Spleen (tissue), 13 donors: ENCODE measurements around the gene TUBGCP6. TPM values are rescaled to one million over a fixed set of nuclear protein-coding genes. Genes with fewer than 3 reads are reported as not detected.

ENCODE experiments used
- DNase-seq: peaks from one replicate; pipeline ENCODE4 v3.0.0-alpha.2; 2020
- H3K27ac ChIP-seq, 8 donors: fragments of 200-600 bp; sonication (generic) in 7 of 8; 1 replicate in 4 of 8; 2 replicates in 4 of 8; pipeline versions ENCODE4 v1.5.0 to v1.8.0; 2016 to 2021; ENCODE audit warnings: inconsistent platforms in 4 of 8, mild to moderate bottlenecking in 4 of 8, moderate library complexity in 1 of 8
- H3K27me3 ChIP-seq, 7 donors: fragments of 200-600 bp; sonication (generic) in 6 of 7; replicated peaks in 1 of 7; 1 replicate in 4 of 7; 2 replicates in 3 of 7; pipeline versions ENCODE4 v1.5.0 to v1.8.0; 2016 to 2021; ENCODE audit warnings: inconsistent platforms in 3 of 7, mild to moderate bottlenecking in 1 of 7
- H3K36me3 ChIP-seq, 6 donors: fragments of 200-600 bp; sonication (generic) in 5 of 6; 1 replicate in 4 of 6; 2 replicates in 2 of 6; pipeline versions ENCODE4 v1.5.0 to v1.8.0; 2016 to 2021; ENCODE audit warnings: inconsistent platforms in 2 of 6
- H3K4me1 ChIP-seq, 6 donors: fragments of 200-600 bp; sonication (generic) in 5 of 6; 1 replicate in 3 of 6; 2 replicates in 3 of 6; pipeline versions ENCODE4 v1.5.0 to v1.8.0; 2016 to 2021; ENCODE audit warnings: inconsistent platforms in 3 of 6
- H3K4me3 ChIP-seq, 8 donors: fragments of 200-600 bp; sonication (generic) in 7 of 8; 1 replicate in 4 of 8; 2 replicates in 4 of 8; pipeline versions ENCODE4 v1.5.0 to v1.8.0; 2016 to 2021; ENCODE audit warnings: inconsistent platforms in 4 of 8, mild to moderate bottlenecking in 4 of 8, moderate library complexity in 2 of 8
- H3K9me3 ChIP-seq, 8 donors: fragments of 200-600 bp; sonication (generic) in 7 of 8; 1 replicate in 4 of 8; 2 replicates in 4 of 8; pipeline versions ENCODE4 v1.5.0 to v1.8.0; 2016 to 2021; ENCODE audit warnings: inconsistent platforms in 4 of 8
- POLR2A ChIP-seq, 3 donors: fragments of 450-650 bp; IDR thresholded peaks; one replicate each; pipeline ENCODE4 v1.5.1; 2017; ENCODE audit warnings: antibody characterized with exemption in 3 of 3, mild to moderate bottlenecking in 1 of 3
- POLR2AphosphoS5 ChIP-seq, 3 donors: sonication (generic); formaldehyde crosslinking; IDR thresholded peaks; one replicate each; pipeline ENCODE4 v1.5.1; 2017; ENCODE audit warnings: antibody characterized with exemption in 3 of 3
- WGBS, 5 donors: extraction: QIAGEN DNeasy Blood & Tissue Kit in 3 of 5; methylation state at CpG; one replicate each; pipeline versions ENCODE4 v1.1.5 to v1.1.7; 2013 to 2018; 5-methylcytosine and 5-hydroxymethylcytosine counted together
- intact Hi-C: fragments of 100-400 bp; cut with DNase I; formaldehyde crosslinking; loops from one replicate; pipeline ENCODE4 v1.15.0; 2023; ENCODE audit warnings: low total_unique reads
- long read RNA-seq, 2 donors: transcript quantifications; one replicate each; lab custom pipeline, GENCODE V29; 2026
- polyA plus RNA-seq, 3 donors: library from polyadenylated mRNA; stranded (reverse); fragments of 200-250 nt; gene quantifications; one replicate each; pipeline ENCODE4 v1.2.1, GENCODE V29; 2013
- total RNA-seq, 7 donors: library from RNA; depleted of rRNA in 3 of 7; stranded (reverse); fragments of >200 nt in 3 of 7; fragmentation: NEBNext Ultra II Directional in 4 of 7; extraction: Animal tissue kit (Norgen Biotek cat#: 25700) in 4 of 7; gene quantifications; one replicate each; pipeline versions ENCODE4 v1.1.0 to v1.2.1, GENCODE V29; 2016 to 2021
- TF ChIP-seq, protein P1 (sequence below), 11 experiments: fragments of 200-600 bp in 7 of 11; fragments of 450-650 bp in 4 of 11; sonication (generic) in 4 of 11; IDR thresholded peaks in 8 of 11; conservative IDR thresholded peaks in 3 of 11; 1 replicate in 7 of 11; 2 replicates in 4 of 11; pipeline versions ENCODE4 v1.4.0 to v1.8.0; 2016 to 2021; ENCODE audit warnings: antibody characterized with exemption in 11 of 11, inconsistent platforms in 4 of 11, mild to moderate bottlenecking in 1 of 11
- donor health status: healthy with polysubstance abuse.
- donor health status: DM: no; HTN: no; CAD: no; lungs with moderate emphysema.
- donor health status: DM: no; HTN: no; CAD: no.
- donor health status: Bipolar disorder and iron deficiency.
- donor health status: healthy.
- donor health status: DM: no; HTN: no; CAD: no.
- donor health status: DM: yes; HTN: yes; CAD: no.

Gene TUBGCP6, protein sequence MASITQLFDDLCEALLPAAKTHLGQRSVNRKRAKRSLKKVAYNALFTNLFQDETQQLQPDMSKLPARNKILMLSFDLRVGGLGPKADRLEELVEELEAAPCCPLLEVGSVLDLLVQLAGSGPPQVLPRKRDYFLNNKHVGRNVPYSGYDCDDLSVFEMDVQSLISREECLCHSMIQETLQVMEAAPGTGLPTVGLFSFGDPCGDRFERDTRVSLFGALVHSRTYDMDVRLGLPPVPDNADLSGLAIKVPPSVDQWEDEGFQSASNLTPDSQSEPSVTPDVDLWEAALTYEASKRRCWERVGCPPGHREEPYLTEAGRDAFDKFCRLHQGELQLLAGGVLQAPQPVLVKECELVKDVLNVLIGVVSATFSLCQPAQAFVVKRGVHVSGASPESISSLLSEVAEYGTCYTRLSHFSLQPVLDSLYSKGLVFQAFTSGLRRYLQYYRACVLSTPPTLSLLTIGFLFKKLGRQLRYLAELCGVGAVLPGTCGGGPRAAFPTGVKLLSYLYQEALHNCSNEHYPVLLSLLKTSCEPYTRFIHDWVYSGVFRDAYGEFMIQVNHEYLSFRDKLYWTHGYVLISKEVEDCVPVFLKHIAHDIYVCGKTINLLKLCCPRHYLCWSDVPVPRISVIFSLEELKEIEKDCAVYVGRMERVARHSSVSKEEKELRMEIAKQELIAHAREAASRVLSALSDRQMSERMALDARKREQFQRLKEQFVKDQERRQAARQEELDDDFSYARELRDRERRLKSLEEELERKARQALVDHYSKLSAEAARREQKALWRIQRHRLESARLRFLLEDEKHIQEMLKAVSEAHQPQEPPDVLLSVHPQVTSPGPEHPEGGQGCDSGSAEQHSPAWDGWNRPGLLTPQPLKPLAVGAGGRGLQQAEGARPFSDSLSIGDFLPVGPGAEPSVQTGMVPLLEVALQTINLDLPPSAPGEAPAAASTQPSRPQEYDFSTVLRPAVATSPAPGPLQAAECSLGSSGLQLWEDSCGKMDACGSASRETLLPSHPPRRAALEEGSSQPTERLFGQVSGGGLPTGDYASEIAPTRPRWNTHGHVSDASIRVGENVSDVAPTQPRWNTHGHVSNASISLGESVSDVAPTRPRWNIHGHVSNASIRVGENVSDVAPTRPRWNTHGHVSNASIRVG (N-terminal part only)
- 10 to 100 TPM; 65.2 to 98.0 (median 69.4) TPM for total RNA-seq
- 10 to 100 TPM; 36.0 to 70.7 (median 69.2) TPM for polyA plus RNA-seq
- long read RNA-seq, donor 1 = 0 reads
- long read RNA-seq, donor 2, partial matches to known transcripts = 0 of 1 reads
- long read RNA-seq, donor 2, other reads (novel, unspliced or antisense) = 0 of 1 reads

DNA sequence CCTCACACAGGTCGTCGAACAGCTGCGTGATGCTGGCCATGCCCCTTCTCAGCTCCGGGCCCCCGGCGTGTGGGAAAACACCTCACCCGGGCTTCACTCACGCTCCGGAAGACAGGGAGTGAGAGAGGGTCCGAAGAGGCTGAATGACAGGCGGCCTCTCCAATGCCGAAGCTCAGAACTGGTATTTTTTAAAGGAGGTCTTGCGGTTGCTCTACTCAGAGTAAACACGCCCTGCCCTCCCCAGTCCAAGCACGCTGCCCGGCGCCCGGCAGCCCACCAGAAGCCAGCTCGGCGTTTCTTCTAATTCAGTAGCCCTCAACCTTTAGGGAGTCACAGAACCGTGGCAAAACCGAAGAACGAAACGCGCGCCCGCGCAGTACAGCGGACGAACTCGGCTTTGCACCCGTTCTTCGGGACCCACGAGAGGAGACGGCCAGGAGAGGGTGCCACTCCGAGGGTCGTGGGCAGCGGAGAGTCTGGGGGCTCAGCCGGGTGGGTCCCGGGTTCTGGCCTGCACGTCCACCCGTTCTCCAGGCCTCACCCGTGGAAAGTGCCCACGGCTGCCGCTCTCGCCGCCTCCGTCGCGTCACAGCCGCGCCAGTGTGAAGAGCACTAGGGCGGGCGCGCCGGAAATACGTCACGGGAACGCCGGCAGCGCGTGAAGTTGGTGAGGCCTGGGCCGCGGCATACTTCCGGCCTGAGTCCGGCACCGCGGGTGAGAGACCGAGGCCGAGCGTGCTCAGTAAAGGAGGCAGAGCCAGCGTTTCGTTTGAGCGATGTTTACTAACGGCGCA, at the start of gene TUBGCP6:
Gene TUBGCP6, minus strand, starts transcription at position 604 of the 794 bp plus-strand sequence. Its CDS starts 564 bp downstream, at position 40.
- TF ChIP-seq, protein P1, sequence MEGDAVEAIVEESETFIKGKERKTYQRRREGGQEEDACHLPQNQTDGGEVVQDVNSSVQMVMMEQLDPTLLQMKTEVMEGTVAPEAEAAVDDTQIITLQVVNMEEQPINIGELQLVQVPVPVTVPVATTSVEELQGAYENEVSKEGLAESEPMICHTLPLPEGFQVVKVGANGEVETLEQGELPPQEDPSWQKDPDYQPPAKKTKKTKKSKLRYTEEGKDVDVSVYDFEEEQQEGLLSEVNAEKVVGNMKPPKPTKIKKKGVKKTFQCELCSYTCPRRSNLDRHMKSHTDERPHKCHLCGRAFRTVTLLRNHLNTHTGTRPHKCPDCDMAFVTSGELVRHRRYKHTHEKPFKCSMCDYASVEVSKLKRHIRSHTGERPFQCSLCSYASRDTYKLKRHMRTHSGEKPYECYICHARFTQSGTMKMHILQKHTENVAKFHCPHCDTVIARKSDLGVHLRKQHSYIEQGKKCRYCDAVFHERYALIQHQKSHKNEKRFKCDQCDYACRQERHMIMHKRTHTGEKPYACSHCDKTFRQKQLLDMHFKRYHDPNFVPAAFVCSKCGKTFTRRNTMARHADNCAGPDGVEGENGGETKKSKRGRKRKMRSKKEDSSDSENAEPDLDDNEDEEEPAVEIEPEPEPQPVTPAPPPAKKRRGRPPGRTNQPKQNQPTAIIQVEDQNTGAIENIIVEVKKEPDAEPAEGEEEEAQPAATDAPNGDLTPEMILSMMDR (IDR thresholded peaks at IDR 0.05 in 8 of 11, conservative IDR thresholded peaks at IDR 0.05 in 3 of 11) = peak in 10 of 11 experiments; percentile 16 to 62 (median 34)
- TF ChIP-seq POLR2A (IDR thresholded peaks at IDR 0.05) = peak; percentile 28 to 73 (median 28)
- peak; percentile 98 to 99 (median 98) for TF ChIP-seq POLR2AphosphoS5 (IDR thresholded peaks at IDR 0.05)
- no peaks in the 10 kb centered on the region for H3K27me3 ChIP-seq
- no peaks in the 10 kb centered on the region for H3K9me3 ChIP-seq
- peak; percentile 99 for DNase-seq
- H3K4me3 ChIP-seq = peak within 1 kb of the TSS; percentile 79 to 96 (median 91)
- peak within 1 kb of the TSS; percentile 82 to 98 (median 94) for H3K27ac ChIP-seq
- WGBS, 5 donors = 0 to 1% (median 0%) methylated on average over 30 to 76 of the region's 76 CpGs
- intact Hi-C loops = loop anchor here (10.0 kb wide), 1 partner anchor 250 kb away; no protein-coding TSS in a partner anchor
- peaks cover 48 to 94% (median 81%) of the 10 kb centered on the region in 6 donors for H3K4me1 ChIP-seq
- H3K36me3 ChIP-seq = peaks cover 0 to 52% (median 20%) of the 10 kb centered on the region in 6 donors

DNA sequence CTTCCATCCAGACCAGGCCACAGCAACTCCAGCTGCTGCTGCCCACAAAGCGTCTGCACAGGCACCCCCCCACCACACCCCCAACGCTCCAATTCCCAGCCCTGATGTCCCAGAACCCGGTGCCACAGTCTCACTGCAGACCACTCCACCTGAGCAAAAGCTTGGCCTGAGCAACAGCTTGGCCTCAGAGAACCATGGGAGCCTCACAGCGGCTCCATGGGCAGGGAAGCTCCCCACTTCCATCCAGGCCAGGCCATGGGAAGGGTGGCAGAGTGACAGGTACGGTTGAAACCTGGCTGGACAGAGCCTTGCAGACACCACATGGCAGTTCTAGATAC, 49.5 kb upstream of the TUBGCP6 start:
- Histone ChIP-seq H3K27ac (peak overlapping the region; percentile 15 to 96 (median 76)), H3K27me3 (peaks cover 0 to 76% (median 7%) of the 10 kb centered on the region in 7 donors), H3K4me1 (peaks cover 62 to 100% (median 96%) of the 10 kb centered on the region in 6 donors), H3K36me3 (peaks cover 0 to 29% (median 11%) of the 10 kb centered on the region in 6 donors), H3K4me3 (peak overlapping the region in 4 of 8 donors; percentile 17 to 57 (median 24)), H3K9me3 (no peaks in the 10 kb centered on the region)
- 12 to 39% (median 31%) methylated on average over 5 of the region's 5 CpGs for WGBS, 5 donors
- no peak for DNase-seq
- intact Hi-C loops = no loop called here
- TF ChIP-seq POLR2AphosphoS5 (IDR thresholded peaks at IDR 0.05) = no peak
- TF ChIP-seq, protein P1 (IDR thresholded peaks at IDR 0.05 in 8 of 11, conservative IDR thresholded peaks at IDR 0.05 in 3 of 11) = no peak
- no peak for TF ChIP-seq POLR2A (IDR thresholded peaks at IDR 0.05)

DNA sequence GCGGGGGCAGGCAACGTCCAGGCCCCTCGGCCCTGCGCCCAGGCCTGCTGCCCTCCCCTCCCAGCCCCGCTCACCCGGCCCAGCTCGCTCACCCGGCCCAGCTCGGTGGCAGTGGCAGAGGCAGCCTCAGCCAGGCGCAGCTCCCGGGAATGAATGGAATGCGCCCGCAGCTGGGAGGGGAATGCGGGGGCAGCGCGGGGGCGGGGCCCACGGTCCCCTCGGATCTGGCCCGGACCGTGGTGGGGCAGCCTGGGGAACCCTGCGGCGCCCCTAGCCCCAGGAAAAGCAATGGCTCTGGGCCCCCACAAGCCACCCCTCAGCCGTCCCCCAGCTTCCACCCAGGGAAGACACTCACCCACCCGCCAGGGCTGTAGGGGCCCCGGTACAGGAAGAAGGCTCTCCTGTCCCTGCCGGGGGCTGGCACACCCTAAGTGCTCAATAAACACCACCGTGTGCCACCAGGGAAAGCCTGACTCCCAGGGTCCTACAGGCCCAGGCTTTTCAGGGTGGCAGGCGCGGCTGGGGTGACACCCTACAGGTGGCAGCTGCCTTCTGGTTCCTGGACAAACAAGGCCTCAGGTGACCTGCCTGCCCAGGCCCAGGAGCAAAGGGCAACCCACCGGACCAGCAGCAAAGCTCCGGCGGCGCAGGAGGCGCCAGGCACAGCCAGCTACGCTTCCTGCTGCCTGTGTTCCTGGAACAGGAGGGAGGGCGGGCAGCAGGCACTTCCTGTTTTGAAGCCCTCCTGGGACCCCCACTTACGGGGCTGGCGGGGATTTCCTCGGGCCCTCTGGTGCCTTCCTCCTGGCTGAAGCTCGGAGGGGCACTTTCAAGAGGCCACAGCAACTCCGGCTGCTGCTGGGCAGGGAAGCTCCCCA, 48.9 kb upstream of the TUBGCP6 start:
- peaks cover 0 to 76% (median 7%) of the 10 kb centered on the region in 7 donors for H3K27me3 ChIP-seq
- H3K9me3 ChIP-seq = no peaks in the 10 kb centered on the region
- H3K36me3 ChIP-seq = peaks cover 0 to 35% (median 17%) of the 10 kb centered on the region in 6 donors
- peak; percentile 88 for DNase-seq
- intact Hi-C loops = no loop called here
- peak overlapping the region; percentile 42 to 96 (median 76) for H3K27ac ChIP-seq
- TF ChIP-seq POLR2AphosphoS5 (IDR thresholded peaks at IDR 0.05) = peak; percentile 69 to 85 (median 85)
- TF ChIP-seq, protein P1 (IDR thresholded peaks at IDR 0.05 in 8 of 11, conservative IDR thresholded peaks at IDR 0.05 in 3 of 11) = peak in 2 of 11 experiments; percentile 22
- no peak for TF ChIP-seq POLR2A (IDR thresholded peaks at IDR 0.05)
- WGBS, 5 donors = 5 to 15% (median 9%) methylated on average over 18 to 42 of the region's 42 CpGs
- peaks cover 56 to 100% (median 93%) of the 10 kb centered on the region in 6 donors for H3K4me1 ChIP-seq
- peak overlapping the region in 7 of 8 donors; percentile 17 to 57 (median 23) for H3K4me3 ChIP-seq
